Left ventricle myocardium inferior (tissue), 1 donor: ENCODE results near the gene HMX3. TPM values are rescaled to one million over a fixed set of nuclear protein-coding genes. Genes with fewer than 3 reads are reported as not detected.

Source experiments
- DNase-seq: peaks from one replicate; pipeline ENCODE4 v3.0.0-alpha.2; 2020
- H3K27ac ChIP-seq: fragments of 200-600 bp; replicated peaks from 2 replicates; pipeline ENCODE4 v1.8.0; 2021
- H3K27me3 ChIP-seq: fragments of 200-600 bp; 2 replicates; pipeline ENCODE4 v1.8.0; 2021; ENCODE audit warnings: low read depth
- H3K36me3 ChIP-seq: fragments of 200-600 bp; 2 replicates; pipeline ENCODE4 v1.8.0; 2021
- H3K4me1 ChIP-seq: fragments of 200-600 bp; 2 replicates; pipeline ENCODE4 v1.8.0; 2021
- H3K4me3 ChIP-seq: fragments of 200-600 bp; 2 replicates; pipeline ENCODE4 v1.8.0; 2021; ENCODE audit warnings: mild to moderate bottlenecking, moderate library complexity
- H3K9me3 ChIP-seq: fragments of 200-600 bp; replicated peaks from 2 replicates; pipeline ENCODE4 v1.8.0; 2021
- intact Hi-C: fragments of 100-400 bp; cut with micrococcal nuclease; formaldehyde crosslinking; loops from one replicate; pipeline ENCODE4 v1.11.0; 2022
- total RNA-seq: library from RNA; stranded (reverse); fragmentation: NEBNext Ultra II Directional; extraction: Animal tissue kit (Norgen Biotek cat#: 25700); gene quantifications from one replicate; pipeline ENCODE4 v1.2.1, GENCODE V29; 2021
- TF ChIP-seq, protein P1 (sequence below): fragments of 200-600 bp; IDR thresholded peaks from 2 replicates; pipeline ENCODE4 v1.8.0; 2021; ENCODE audit warnings: antibody characterized with exemption, mild to moderate bottlenecking, borderline replicate concordance
- donor health status: DM: no; HTN: yes; CAD: no; lungs with severe emphysema.

HMX3 gene
- total RNA-seq, 1 donor from 2014 or later, result not detected

DNA sequence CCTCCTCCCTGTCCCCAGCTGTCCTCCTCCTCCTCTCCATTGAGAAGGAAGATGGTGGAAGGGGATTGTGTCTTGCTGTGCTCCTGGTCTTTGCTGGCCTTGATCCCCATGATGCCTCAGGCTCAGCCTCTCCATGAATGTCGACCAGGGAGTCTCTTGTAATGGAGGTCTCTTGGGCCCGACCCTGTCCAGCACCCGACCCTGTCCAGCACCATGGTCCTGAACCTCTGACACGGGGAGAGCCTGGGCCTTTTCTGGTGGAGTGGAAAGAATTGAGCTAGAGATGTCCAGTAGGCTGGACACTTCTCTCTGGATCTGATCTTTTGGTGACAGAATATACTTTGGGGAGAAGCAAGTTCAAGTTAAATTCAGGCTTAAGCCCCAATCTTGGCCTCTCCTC, 42.3 kb upstream of the HMX3 start:
- TF ChIP-seq, protein P1, sequence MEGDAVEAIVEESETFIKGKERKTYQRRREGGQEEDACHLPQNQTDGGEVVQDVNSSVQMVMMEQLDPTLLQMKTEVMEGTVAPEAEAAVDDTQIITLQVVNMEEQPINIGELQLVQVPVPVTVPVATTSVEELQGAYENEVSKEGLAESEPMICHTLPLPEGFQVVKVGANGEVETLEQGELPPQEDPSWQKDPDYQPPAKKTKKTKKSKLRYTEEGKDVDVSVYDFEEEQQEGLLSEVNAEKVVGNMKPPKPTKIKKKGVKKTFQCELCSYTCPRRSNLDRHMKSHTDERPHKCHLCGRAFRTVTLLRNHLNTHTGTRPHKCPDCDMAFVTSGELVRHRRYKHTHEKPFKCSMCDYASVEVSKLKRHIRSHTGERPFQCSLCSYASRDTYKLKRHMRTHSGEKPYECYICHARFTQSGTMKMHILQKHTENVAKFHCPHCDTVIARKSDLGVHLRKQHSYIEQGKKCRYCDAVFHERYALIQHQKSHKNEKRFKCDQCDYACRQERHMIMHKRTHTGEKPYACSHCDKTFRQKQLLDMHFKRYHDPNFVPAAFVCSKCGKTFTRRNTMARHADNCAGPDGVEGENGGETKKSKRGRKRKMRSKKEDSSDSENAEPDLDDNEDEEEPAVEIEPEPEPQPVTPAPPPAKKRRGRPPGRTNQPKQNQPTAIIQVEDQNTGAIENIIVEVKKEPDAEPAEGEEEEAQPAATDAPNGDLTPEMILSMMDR, result no peak
- Histone ChIP-seq H3K9me3 (no peaks in the 10 kb centered on the region), H3K27ac (no peak overlapping the region), H3K27me3 (peaks cover 61% of the 10 kb centered on the region), H3K36me3 (no peaks in the 10 kb centered on the region), H3K4me1 (no peaks in the 10 kb centered on the region), H3K4me3 (no peak overlapping the region)
- intact Hi-C loops, result no loop called here
- DNase-seq, result no peak

DNA sequence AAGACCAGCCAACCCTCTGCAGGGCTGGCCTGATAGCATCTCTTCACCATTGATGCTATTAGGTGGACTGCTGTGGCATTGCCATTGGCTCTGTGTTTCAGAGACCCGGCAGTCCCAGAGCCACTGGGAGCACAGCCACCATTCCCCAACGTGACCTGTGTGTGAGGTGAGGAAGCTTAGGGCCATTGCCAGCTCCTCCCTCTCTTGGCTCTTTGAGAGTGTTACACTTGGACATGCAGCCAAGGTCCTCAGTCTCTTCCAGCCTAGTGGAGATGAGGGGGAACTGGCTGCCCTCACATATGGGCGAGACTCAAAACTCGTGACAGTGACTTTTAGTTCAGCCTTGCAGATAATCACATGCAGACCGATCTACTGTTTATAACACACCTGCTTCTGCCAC, 39.3 kb upstream of the HMX3 start:
- Histone ChIP-seq H3K36me3 (no peaks in the 10 kb centered on the region), H3K27ac (no peak overlapping the region), H3K27me3 (peaks cover 68% of the 10 kb centered on the region), H3K4me1 (no peaks in the 10 kb centered on the region), H3K9me3 (no peaks in the 10 kb centered on the region), H3K4me3 (no peak overlapping the region)
- intact Hi-C loops, result no loop called here
- no peak for DNase-seq
- TF ChIP-seq, protein P1, result peak; percentile 16

DNA sequence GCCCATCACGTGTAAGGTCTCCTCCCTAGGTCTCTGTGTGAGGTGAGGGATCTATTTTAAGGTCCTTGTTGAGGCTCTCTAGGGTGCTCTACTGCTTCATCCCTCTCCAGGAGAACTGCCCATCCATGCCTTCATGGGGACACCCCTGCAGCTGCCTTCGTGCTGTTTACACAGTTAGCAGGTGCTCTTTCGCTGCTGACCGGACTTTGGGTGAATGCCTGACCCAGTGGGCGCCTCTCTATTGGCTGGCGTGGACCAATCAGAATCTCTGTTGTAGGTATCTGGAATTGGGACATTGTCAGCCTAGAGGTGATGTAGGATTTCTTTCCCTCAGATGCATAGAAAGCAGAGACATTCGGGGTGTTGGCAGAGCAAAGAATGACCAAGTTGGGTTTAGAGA, 38.7 kb upstream of the HMX3 start:
- H3K9me3 ChIP-seq, result no peaks in the 10 kb centered on the region
- intact Hi-C loops, result no loop called here
- H3K27ac ChIP-seq, result no peak overlapping the region
- H3K4me3 ChIP-seq, result no peak overlapping the region
- H3K36me3 ChIP-seq, result no peaks in the 10 kb centered on the region
- DNase-seq, result no peak
- peaks cover 65% of the 10 kb centered on the region for H3K27me3 ChIP-seq
- TF ChIP-seq, protein P1, result no peak
- H3K4me1 ChIP-seq, result no peaks in the 10 kb centered on the region

DNA sequence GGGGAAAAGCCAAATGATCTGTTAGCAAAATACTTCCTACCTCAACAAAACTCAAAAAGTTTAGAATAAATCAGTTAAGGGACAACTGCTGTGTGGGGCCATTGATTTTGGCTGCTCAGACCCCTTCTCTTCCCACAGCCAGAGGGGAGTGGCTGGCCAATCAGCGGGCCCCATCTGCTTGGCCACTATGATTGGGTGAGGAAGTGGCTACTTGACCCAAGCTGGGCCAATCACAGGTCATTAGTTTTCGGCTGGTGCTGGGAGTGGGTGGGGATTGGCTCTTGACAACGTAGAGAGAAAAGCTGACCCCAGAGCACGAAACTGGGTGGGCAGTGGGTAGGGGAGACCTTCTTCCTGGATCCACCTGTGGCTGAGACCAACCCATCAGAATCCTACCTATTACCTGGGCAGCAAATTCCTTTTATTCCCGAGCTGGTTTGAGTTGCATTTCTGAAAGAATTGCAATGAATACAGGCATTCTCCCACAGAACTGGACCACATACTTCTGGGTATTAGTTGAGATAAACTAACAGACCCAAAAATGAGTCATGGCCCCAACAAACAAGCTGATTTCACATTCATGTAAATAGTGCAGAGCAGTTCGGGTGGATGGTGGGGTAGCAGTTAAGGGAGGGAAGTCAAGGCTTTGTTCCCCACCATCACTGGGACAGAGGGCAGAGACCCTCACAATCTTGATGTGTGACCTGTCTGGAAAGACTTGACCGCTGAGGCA, 35.6 kb upstream of the HMX3 start:
- Histone ChIP-seq H3K9me3 (no peaks in the 10 kb centered on the region), H3K4me1 (no peaks in the 10 kb centered on the region), H3K36me3 (no peaks in the 10 kb centered on the region)

DNA sequence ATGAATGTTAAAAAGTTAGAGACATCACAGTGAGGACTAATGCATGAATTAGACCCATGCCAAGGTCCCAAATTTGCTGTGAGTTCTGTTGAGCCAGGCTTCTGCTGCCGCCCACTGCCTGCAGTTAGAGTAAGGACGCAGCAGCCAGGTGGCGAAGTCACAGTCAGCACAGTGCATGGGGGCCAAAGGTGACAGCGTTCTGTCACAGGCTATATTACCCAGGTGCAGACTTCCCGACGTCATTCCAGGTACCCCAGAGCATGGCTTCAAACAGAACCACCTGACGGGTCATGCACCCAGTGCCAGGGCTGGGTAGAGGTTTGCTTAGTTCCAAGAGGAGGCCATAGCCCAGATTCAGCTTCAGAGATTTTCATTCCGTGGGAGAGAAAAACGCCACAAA, 33.9 kb upstream of the HMX3 start:
- peaks cover 69% of the 10 kb centered on the region for H3K27me3 ChIP-seq
- TF ChIP-seq, protein P1, result no peak
- H3K27ac ChIP-seq, result no peak overlapping the region
- H3K36me3 ChIP-seq, result no peaks in the 10 kb centered on the region
- no peaks in the 10 kb centered on the region for H3K9me3 ChIP-seq
- H3K4me1 ChIP-seq, result no peaks in the 10 kb centered on the region
- intact Hi-C loops, result no loop called here
- H3K4me3 ChIP-seq, result no peak overlapping the region
- DNase-seq, result no peak

More for the DNA sequence above, 35.6 kb upstream of the HMX3 start:
- TF ChIP-seq, protein P1, result no peak
- Histone ChIP-seq H3K27ac (no peak overlapping the region), H3K27me3 (peaks cover 57% of the 10 kb centered on the region), H3K4me3 (no peak overlapping the region)
- intact Hi-C loops, result no loop called here
- DNase-seq, result no peak
